ENCODE data around the gene RAVER1. TPM values are rescaled to one million over a fixed set of nuclear protein-coding genes. Genes with fewer than 3 reads are reported as not detected.

Gene RAVER1
- total RNA-seq, 2 experiments from 2014 or later, result 35.7 to 90.7 TPM

DNA sequence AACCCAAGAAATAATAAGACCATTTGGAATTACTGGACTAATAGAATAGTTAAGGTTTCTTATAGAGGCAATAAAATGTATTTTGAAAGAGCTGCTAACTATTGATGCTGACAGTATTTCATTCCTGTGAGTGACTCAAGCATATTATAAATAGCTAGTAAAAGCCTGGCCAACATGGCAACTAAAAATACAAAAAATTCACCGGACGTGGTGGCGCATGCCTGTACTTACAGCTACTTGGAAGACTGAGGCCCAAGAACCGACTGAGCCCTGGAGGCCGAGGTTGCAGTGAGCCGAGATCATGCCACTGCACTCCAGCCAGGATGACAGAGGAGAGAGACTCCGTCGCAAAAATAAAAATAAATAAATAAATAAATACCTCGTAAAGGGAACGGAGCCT is 11.5 kb upstream of the RAVER1 start:
- Histone ChIP-seq H3K9me2 (ENCODE audit: insufficient read depth, low read length) (no peaks in the 10 kb centered on the region), H3K79me2 (ENCODE audit: insufficient read depth, low read depth, low read length) (no peaks in the 10 kb centered on the region), H3K27ac (ENCODE audit: low read depth, low read length, poor library complexity, severe bottlenecking) (no peak overlapping the region), H3K4me2 (ENCODE audit: low read length) (no peak overlapping the region), H3K9me3 (ENCODE audit: low read length) (no peaks in the 10 kb centered on the region), H3K4me3 (ENCODE audit: low read depth, low read length, poor library complexity, severe bottlenecking) (no peak overlapping the region), H2AFZ (ENCODE audit: low read length) (no peak overlapping the region), H4K20me1 (ENCODE audit: insufficient read depth, low read length) (no peaks in the 10 kb centered on the region), H3K36me3 (ENCODE audit: insufficient read depth, low read length) (peaks cover 2% of the 10 kb centered on the region; the same call in 1 of the 2 replicates), H3K4me1 (ENCODE audit: insufficient read depth, low read length, poor library complexity, severe bottlenecking) (peaks cover 7% of the 10 kb centered on the region)
- intact Hi-C loops (cut with micrococcal nuclease; ENCODE audit: unreplicated experiment), result no loop called here
- POLR2A ChIA-PET, result interaction anchor here (0.6 kb wide), 1 partner anchor 11 kb away, joined by 3 read pairs; the partner anchor contains the start of gene RAVER1
- BruUV-seq (replicated peaks), result no TSS peak
- CTCF ChIA-PET (ENCODE audit: unreplicated experiment), result no interaction called here
- no peak for TF ChIP-seq EZH2phosphoT487 (IDR thresholded peaks at IDR 0.05; ENCODE audit: borderline replicate concordance, low read depth, low read length)
- TF ChIP-seq, protein P1, sequence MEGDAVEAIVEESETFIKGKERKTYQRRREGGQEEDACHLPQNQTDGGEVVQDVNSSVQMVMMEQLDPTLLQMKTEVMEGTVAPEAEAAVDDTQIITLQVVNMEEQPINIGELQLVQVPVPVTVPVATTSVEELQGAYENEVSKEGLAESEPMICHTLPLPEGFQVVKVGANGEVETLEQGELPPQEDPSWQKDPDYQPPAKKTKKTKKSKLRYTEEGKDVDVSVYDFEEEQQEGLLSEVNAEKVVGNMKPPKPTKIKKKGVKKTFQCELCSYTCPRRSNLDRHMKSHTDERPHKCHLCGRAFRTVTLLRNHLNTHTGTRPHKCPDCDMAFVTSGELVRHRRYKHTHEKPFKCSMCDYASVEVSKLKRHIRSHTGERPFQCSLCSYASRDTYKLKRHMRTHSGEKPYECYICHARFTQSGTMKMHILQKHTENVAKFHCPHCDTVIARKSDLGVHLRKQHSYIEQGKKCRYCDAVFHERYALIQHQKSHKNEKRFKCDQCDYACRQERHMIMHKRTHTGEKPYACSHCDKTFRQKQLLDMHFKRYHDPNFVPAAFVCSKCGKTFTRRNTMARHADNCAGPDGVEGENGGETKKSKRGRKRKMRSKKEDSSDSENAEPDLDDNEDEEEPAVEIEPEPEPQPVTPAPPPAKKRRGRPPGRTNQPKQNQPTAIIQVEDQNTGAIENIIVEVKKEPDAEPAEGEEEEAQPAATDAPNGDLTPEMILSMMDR (conservative IDR thresholded peaks at IDR 0.05; ENCODE audit: low read length), result no peak
- DNase-seq (ENCODE audit: low spot score), result no peak

DNA sequence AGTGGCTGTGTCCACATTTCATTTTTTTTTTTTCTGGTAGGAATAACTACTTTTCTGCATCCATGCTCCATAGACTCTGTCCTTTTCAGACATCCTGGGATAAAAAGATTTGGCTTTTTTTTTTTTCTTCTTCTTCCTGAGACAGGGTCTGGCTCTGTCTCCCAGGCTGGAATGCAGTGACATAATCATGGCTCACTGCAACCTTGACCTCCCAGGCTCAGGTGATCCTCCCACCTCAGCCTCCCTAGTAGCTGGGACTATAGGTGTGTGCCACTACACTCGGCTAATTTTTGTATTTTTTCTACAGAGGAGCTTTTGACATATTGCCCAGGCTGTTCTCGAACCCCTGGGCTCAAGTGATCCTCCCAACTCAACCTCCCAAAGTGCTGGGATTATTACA is 10.2 kb upstream of the RAVER1 start:
- intact Hi-C loops (cut with micrococcal nuclease; ENCODE audit: unreplicated experiment), result no loop called here

DNA sequence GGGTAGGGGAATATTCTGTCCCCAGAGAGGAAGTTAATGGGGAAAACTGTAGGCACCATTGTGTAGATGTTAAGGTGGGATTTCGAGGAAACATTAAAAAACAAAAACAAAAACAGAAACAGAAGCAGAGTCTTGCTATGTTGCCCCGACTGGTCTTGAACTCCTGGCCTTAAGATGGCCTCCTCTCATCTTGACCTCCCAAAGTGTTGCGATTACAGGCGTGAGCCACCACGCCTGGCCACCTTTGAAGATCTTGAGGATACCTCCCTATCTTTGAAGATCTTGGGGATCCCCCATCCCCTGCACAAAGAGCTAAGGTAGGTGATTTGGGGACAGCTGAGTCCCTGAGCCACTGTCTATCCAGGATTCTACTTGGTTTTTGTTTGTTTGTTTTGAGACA is 6.6 kb upstream of the RAVER1 start:
- peak overlapping the region; percentile 82 for H3K4me2 ChIP-seq (ENCODE audit: low read length)
- POLR2A ChIA-PET, result interaction anchor here (1.0 to 1.1 kb wide), 2 partner anchors 10 to 52 kb away, joined by 5 to 6 read pairs; no protein-coding TSS in a partner anchor
- intact Hi-C loops (cut with micrococcal nuclease; ENCODE audit: unreplicated experiment), result loop anchor here (10.0 kb wide), 1 partner anchor 225 kb away; the partner anchor contains the start of genes CDKN2D and KRI1

More for the DNA sequence above, 10.2 kb upstream of the RAVER1 start:
- H3K36me3 ChIP-seq (ENCODE audit: insufficient read depth, low read length), result no peaks in the 10 kb centered on the region
- ChIA-PET POLR2A (interaction anchor here (0.7 to 0.8 kb wide), 2 partner anchors 54 to 78 kb away, joined by 4 read pairs; partner anchors contain the start of gene ICAM5), CTCF (ENCODE audit: unreplicated experiment) (no interaction called here)
- no peak overlapping the region for H3K4me2 ChIP-seq (ENCODE audit: low read length)
- TF ChIP-seq EZH2phosphoT487 (IDR thresholded peaks at IDR 0.05; ENCODE audit: borderline replicate concordance, low read depth, low read length), result no peak
- TF ChIP-seq, protein P1 (conservative IDR thresholded peaks at IDR 0.05; ENCODE audit: low read length), result no peak
- no peak overlapping the region for H2AFZ ChIP-seq (ENCODE audit: low read length)
- no peak for DNase-seq (ENCODE audit: low spot score)
- H3K4me3 ChIP-seq (ENCODE audit: low read depth, low read length, poor library complexity, severe bottlenecking), result no peak overlapping the region
- H3K9me2 ChIP-seq (ENCODE audit: insufficient read depth, low read length), result no peaks in the 10 kb centered on the region
- no peaks in the 10 kb centered on the region for H3K9me3 ChIP-seq (ENCODE audit: low read length)
- peaks cover 20% of the 10 kb centered on the region for H3K4me1 ChIP-seq (ENCODE audit: insufficient read depth, low read length, poor library complexity, severe bottlenecking)
- no peak overlapping the region for H3K27ac ChIP-seq (ENCODE audit: low read depth, low read length, poor library complexity, severe bottlenecking)
- BruUV-seq (replicated peaks), result no TSS peak
- H4K20me1 ChIP-seq (ENCODE audit: insufficient read depth, low read length), result no peaks in the 10 kb centered on the region
- H3K79me2 ChIP-seq (ENCODE audit: insufficient read depth, low read depth, low read length), result no peaks in the 10 kb centered on the region

More for the DNA sequence above, 6.6 kb upstream of the RAVER1 start:
- TF ChIP-seq EZH2phosphoT487 (IDR thresholded peaks at IDR 0.05; ENCODE audit: borderline replicate concordance, low read depth, low read length), result no peak
- TF ChIP-seq, protein P1 (conservative IDR thresholded peaks at IDR 0.05; ENCODE audit: low read length), result no peak
- Histone ChIP-seq H3K4me1 (ENCODE audit: insufficient read depth, low read length, poor library complexity, severe bottlenecking) (peaks cover 28% of the 10 kb centered on the region), H3K36me3 (ENCODE audit: insufficient read depth, low read length) (no peaks in the 10 kb centered on the region), H3K9me3 (ENCODE audit: low read length) (no peaks in the 10 kb centered on the region), H3K27ac (ENCODE audit: low read depth, low read length, poor library complexity, severe bottlenecking) (peak overlapping the region; percentile 52), H3K4me3 (ENCODE audit: low read depth, low read length, poor library complexity, severe bottlenecking) (peak overlapping the region; percentile 70), H4K20me1 (ENCODE audit: insufficient read depth, low read length) (no peaks in the 10 kb centered on the region), H2AFZ (ENCODE audit: low read length) (peak overlapping the region; percentile 92), H3K9me2 (ENCODE audit: insufficient read depth, low read length) (no peaks in the 10 kb centered on the region), H3K79me2 (ENCODE audit: insufficient read depth, low read depth, low read length) (no peaks in the 10 kb centered on the region)
- CTCF ChIA-PET (ENCODE audit: unreplicated experiment), result no interaction called here
- no TSS peak for BruUV-seq (replicated peaks)
- DNase-seq (ENCODE audit: low spot score), result no peak

Measured in OCI-LY7 (cell line).